Neutrophil (primary cell): ENCODE measurements around the gene CLEC2L.

Experiments used
- H3K27ac ChIP-seq: fragments of 200-600 bp; sonication (generic); 2 replicates; pipeline ENCODE4 v1.5.1; 2016; ENCODE audit warnings: mild to moderate bottlenecking, moderate library complexity
- H3K27me3 ChIP-seq: fragments of 200-600 bp; sonication (generic); 2 replicates; pipeline ENCODE4 v1.6.0; 2016; ENCODE audit warnings: mild to moderate bottlenecking
- H3K36me3 ChIP-seq: fragments of 200-600 bp; sonication (generic); 2 replicates; pipeline ENCODE4 v1.5.1; 2017
- H3K4me1 ChIP-seq, 2 experiments: fragments of 200-600 bp in 1 of 2; sonication (generic) in 1 of 2; 1 replicate in 1 of 2; 2 replicates in 1 of 2; pipeline versions ENCODE4 v1.5.1 to v1.6.1; 2013 to 2016; ENCODE audit warnings: low read depth in 1 of 2, low read length in 1 of 2, mild to moderate bottlenecking in 1 of 2, moderate library complexity in 1 of 2; ENCODE audit not compliant: control insufficient read depth in 1 of 2, insufficient read depth in 1 of 2
- H3K4me3 ChIP-seq, 2 experiments: fragments of 200-600 bp in 1 of 2; sonication (generic) in 1 of 2; 1 replicate in 1 of 2; 2 replicates in 1 of 2; pipeline ENCODE4 v1.5.1; 2013 to 2016; ENCODE audit warnings: low read depth in 1 of 2, low read length in 1 of 2, mild to moderate bottlenecking in 1 of 2, moderate library complexity in 1 of 2
- H3K9me3 ChIP-seq: fragments of 200-600 bp; sonication (generic); 2 replicates; pipeline ENCODE4 v1.5.1; 2016
- TF ChIP-seq, protein P1 (sequence below): fragments of 200-600 bp; sonication (generic); IDR thresholded peaks from 2 replicates; pipeline ENCODE4 v1.5.1; 2016; ENCODE audit warnings: antibody characterized with exemption

The CLEC2L gene

DNA sequence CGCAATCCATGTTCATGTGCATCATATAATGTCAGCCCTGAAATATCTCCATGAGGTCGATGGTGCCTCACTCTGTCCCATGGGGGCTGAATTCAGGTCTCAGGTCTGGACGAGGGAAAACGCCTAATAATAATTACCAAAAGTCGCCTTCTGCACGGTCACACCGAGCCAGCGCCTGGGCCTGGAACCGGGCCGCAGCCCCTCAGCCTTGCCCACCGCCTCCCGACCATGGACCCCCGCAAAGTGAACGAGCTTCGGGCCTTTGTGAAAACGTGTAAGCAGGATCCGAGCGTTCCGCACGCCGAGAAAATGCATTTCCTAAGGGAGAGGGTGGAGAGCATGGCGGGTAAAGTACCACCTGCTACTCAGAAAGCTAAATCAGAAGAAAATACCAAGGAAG lies 21.3 kb upstream of the CLEC2L start:
- peaks cover 5 to 6% of the 10 kb centered on the region in 2 experiments for H3K4me1 ChIP-seq
- H3K9me3 ChIP-seq: no peaks in the 10 kb centered on the region
- no peak overlapping the region for H3K27ac ChIP-seq
- peaks cover 10% of the 10 kb centered on the region for H3K27me3 ChIP-seq
- H3K4me3 ChIP-seq: no peak overlapping the region
- no peaks in the 10 kb centered on the region for H3K36me3 ChIP-seq
- TF ChIP-seq, protein P1, sequence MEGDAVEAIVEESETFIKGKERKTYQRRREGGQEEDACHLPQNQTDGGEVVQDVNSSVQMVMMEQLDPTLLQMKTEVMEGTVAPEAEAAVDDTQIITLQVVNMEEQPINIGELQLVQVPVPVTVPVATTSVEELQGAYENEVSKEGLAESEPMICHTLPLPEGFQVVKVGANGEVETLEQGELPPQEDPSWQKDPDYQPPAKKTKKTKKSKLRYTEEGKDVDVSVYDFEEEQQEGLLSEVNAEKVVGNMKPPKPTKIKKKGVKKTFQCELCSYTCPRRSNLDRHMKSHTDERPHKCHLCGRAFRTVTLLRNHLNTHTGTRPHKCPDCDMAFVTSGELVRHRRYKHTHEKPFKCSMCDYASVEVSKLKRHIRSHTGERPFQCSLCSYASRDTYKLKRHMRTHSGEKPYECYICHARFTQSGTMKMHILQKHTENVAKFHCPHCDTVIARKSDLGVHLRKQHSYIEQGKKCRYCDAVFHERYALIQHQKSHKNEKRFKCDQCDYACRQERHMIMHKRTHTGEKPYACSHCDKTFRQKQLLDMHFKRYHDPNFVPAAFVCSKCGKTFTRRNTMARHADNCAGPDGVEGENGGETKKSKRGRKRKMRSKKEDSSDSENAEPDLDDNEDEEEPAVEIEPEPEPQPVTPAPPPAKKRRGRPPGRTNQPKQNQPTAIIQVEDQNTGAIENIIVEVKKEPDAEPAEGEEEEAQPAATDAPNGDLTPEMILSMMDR: no peak

DNA sequence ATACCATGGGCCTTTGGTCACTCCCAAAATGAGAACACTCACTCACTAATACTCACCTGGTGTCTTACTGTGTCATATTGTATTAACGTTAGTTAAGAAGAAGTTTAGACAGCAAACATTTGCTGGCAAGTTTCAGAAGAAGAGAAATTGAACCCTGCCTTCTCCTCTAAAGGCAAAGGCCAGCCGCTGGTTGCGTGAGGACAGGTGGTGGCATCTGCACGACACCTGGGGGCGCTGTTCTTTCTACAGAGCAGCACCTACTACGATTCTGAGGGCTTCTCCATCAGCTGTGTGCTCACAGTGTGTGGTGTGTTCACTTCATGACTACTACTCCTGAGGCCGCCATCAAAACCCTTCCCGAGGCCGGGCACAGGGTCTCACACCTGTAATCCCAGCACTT lies 17.9 kb upstream of the CLEC2L start:
- no peaks in the 10 kb centered on the region for H3K9me3 ChIP-seq
- H3K27me3 ChIP-seq: no peaks in the 10 kb centered on the region
- H3K4me1 ChIP-seq: no peaks in the 10 kb centered on the region
- no peaks in the 10 kb centered on the region for H3K36me3 ChIP-seq
- H3K4me3 ChIP-seq: no peak overlapping the region
- H3K27ac ChIP-seq: no peak overlapping the region
- TF ChIP-seq, protein P1: no peak

DNA sequence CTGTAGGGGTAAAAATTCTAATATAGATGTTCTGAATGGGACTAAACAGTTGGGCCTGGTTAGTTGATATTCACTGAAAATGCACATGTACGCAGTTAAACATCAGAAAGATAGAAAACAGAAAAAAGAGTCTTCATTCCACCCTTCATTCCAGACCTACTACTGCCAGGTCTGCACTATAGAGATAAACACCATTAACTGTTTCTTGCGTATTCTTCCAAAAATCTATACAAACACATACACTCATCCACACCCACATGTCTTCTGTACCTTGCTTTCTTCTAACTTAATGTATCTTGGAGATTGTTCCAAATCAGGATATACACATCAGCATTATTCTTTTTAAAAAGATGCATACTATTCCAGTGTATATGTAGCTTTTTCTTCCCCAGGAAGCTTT lies 13.9 kb upstream of the CLEC2L start:
- Histone ChIP-seq H3K36me3 (no peaks in the 10 kb centered on the region), H3K27ac (no peak overlapping the region), H3K4me3 (no peak overlapping the region), H3K4me1 (no peaks in the 10 kb centered on the region), H3K27me3 (no peaks in the 10 kb centered on the region), H3K9me3 (no peaks in the 10 kb centered on the region)
- TF ChIP-seq, protein P1: no peak

DNA sequence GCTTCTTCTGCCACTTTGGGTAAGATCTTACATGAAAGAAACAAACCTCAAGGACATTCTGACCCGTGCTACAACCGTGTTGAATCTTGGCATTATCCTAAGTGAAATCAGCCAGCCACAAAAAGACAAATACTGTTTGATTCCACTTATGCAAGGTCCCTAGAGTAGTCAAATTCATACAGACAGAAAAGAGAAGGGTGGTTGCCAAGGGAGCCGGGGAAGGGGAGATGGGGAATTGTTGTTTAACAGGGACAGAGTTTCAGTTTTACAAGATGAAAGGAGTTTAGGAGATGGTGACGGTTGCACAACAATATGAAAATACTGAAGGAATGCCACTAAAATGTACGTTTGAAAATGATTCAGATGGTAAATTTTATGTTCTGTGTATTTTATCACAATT lies 12.2 kb upstream of the CLEC2L start:
- TF ChIP-seq, protein P1: no peak

DNA sequence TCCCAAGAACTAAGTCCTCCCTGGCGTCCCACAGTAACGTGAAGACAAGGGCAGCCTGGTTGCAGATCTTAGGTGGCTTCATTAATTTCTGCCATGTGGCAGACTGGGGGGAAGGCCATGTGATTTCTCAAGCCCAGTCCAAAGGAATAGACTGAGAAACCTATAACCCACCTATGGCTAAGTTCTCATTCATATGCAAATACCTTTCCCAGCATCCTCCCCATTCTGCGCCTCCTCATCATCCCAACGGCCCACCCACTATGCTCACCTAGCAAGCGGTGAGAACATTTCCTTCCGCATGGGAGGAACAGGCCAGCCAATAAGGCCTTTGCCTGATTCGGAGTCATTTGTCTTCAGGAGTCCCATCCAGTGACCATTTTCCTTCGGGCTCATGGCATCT lies 8.2 kb upstream of the CLEC2L start:
- Histone ChIP-seq H3K27me3 (peaks cover 10% of the 10 kb centered on the region), H3K9me3 (no peaks in the 10 kb centered on the region), H3K4me1 (no peaks in the 10 kb centered on the region), H3K27ac (no peak overlapping the region), H3K36me3 (no peaks in the 10 kb centered on the region), H3K4me3 (no peak overlapping the region)
- TF ChIP-seq, protein P1: no peak

More for the DNA sequence above, 12.2 kb upstream of the CLEC2L start:
- H3K4me3 ChIP-seq: no peak overlapping the region
- H3K27me3 ChIP-seq: no peaks in the 10 kb centered on the region
- no peaks in the 10 kb centered on the region for H3K36me3 ChIP-seq
- no peak overlapping the region for H3K27ac ChIP-seq
- no peaks in the 10 kb centered on the region for H3K9me3 ChIP-seq
- no peaks in the 10 kb centered on the region for H3K4me1 ChIP-seq

DNA sequence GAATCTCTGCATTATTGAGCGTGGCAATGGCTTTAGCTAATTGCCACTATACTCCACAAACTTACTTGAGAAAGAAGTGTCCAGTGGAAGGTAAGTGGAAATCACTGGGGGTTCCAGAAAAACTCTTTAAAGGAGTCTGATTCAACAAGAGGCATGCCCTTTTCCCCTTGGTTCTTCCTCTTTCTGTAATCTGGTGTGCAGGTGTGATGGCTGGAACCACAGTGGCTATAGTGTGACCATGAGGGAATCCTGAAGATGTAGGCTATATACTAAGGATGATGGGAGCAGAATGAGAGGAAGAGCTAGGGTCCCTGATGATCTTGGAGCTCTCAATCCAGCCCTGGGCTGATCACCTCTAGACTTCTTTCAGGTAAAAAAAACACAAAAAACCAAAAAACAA lies 2.0 kb upstream of the CLEC2L start:
- Histone ChIP-seq H3K9me3 (no peaks in the 10 kb centered on the region), H3K4me1 (no peaks in the 10 kb centered on the region), H3K4me3 (no peak overlapping the region), H3K27me3 (peaks cover 62% of the 10 kb centered on the region), H3K36me3 (no peaks in the 10 kb centered on the region), H3K27ac (no peak overlapping the region)
- TF ChIP-seq, protein P1: no peak
